Esophagus squamous epithelium (tissue), 5 donors: ENCODE measurements around the gene HEPACAM2. TPM values are rescaled to one million over a fixed set of nuclear protein-coding genes. Genes with fewer than 3 reads are reported as not detected.

Source experiments
- DNase-seq: peaks from one replicate; lab custom pipeline; 2025; lab: John Stamatoyannopoulos, UW
- H3K27ac ChIP-seq, 4 donors: fragments of 200-600 bp; sonication (generic); one replicate each; pipeline ENCODE4 v1.5.1; 2016 to 2019; ENCODE audit warnings: mild to moderate bottlenecking in 1 of 4
- H3K27me3 ChIP-seq, 4 donors: fragments of 200-600 bp; sonication (generic); 1 replicate in 3 of 4; 2 replicates in 1 of 4; pipeline versions ENCODE4 v1.5.1 to v1.6.0; 2017 to 2021; ENCODE audit warnings: antibody characterized with exemption in 1 of 4
- H3K36me3 ChIP-seq, 3 donors: fragments of 200-600 bp; sonication (generic); one replicate each; pipeline ENCODE4 v1.5.1; 2016 to 2019
- H3K4me1 ChIP-seq, 3 donors: fragments of 200-600 bp; sonication (generic); one replicate each; pipeline ENCODE4 v1.5.1; 2017 to 2019
- H3K4me3 ChIP-seq, 4 donors: fragments of 200-600 bp; sonication (generic); 1 replicate in 3 of 4; 2 replicates in 1 of 4; pipeline ENCODE4 v1.5.1; 2016 to 2019; ENCODE audit warnings: mild to moderate bottlenecking in 2 of 4, moderate library complexity in 1 of 4
- H3K9me3 ChIP-seq, 3 donors: fragments of 200-600 bp; sonication (generic); one replicate each; pipeline ENCODE4 v1.5.1; 2016 to 2019
- CTCF ChIP-seq, 6 experiments: fragments of 450-650 bp in 4 of 6; fragments of 200-600 bp in 2 of 6; sonication (generic) in 2 of 6; IDR thresholded peaks; one replicate each; pipeline ENCODE4 v1.5.1; 2016 to 2019; ENCODE audit warnings: antibody characterized with exemption in 6 of 6, mild to moderate bottlenecking in 4 of 6, moderate library complexity in 4 of 6
- POLR2A ChIP-seq, 4 donors: fragments of 450-650 bp; IDR thresholded peaks; one replicate each; pipeline ENCODE4 v1.6.1; 2017; ENCODE audit warnings: antibody characterized with exemption in 4 of 4, mild to moderate bottlenecking in 4 of 4, moderate library complexity in 3 of 4
- WGBS, 2 donors: methylation state at CpG; one replicate each; pipeline ENCODE4 v1.1.5; 2018; 5-methylcytosine and 5-hydroxymethylcytosine counted together
- intact Hi-C: fragments of 100-400 bp; cut with DNase I; formaldehyde crosslinking; loops from one replicate; pipeline ENCODE4 v1.15.0; 2022
- total RNA-seq, 4 donors: library from RNA; depleted of rRNA; stranded (reverse); fragments of >200 nt; gene quantifications; one replicate each; pipeline ENCODE4 v1.1.0, GENCODE V29; 2016
- donor health status: DM: yes; HTN: yes; CAD: no.

The HEPACAM2 gene
- total RNA-seq, 4 donors from 2014 or later = not detected

GRCh38 chr7:93145354-93145753, 80.9 kb downstream of the HEPACAM2 start:
- no peak overlapping the region for H3K27ac ChIP-seq

DNA sequence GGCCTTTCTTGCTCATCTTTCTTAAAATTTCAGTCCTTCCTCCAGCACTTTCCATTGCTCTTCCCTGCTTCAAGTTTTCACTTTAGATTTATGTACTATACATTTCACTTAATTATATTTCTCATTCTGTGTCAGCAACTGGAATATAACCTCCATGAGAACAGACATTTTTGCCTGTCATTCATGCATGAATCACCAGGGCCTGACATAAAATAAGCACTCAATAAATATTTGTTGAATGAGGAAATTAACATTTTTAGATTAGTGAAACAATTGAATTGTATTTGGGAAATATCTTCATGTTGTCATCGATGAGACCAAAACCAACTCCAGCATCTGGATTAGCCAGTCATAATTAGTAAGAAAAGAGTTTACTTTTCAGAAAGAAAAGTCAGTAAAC, 84.1 kb downstream of the HEPACAM2 start:
- no peak for DNase-seq
- Histone ChIP-seq H3K36me3 (peaks cover 0 to 78% (median 4%) of the 10 kb centered on the region in 3 donors), H3K9me3 (peaks cover 0 to 26% (median 2%) of the 10 kb centered on the region in 3 donors), H3K27me3 (no peaks in the 10 kb centered on the region), H3K4me1 (peaks cover 0 to 17% (median 11%) of the 10 kb centered on the region in 3 donors), H3K4me3 (no peak overlapping the region), H3K27ac (no peak overlapping the region)
- TF ChIP-seq CTCF (IDR thresholded peaks at IDR 0.05) (no peak), POLR2A (IDR thresholded peaks at IDR 0.05) (no peak)
- intact Hi-C loops = no loop called here
- 63 to 74% methylated on average over 1 of the region's 1 CpG for WGBS, 2 donors

More at GRCh38 chr7:93145354-93145753, 80.9 kb downstream of the HEPACAM2 start:
- Histone ChIP-seq H3K4me3 (no peak overlapping the region), H3K27me3 (no peaks in the 10 kb centered on the region), H3K4me1 (peaks cover 0 to 41% (median 12%) of the 10 kb centered on the region in 3 donors), H3K9me3 (no peaks in the 10 kb centered on the region), H3K36me3 (peaks cover 0 to 46% (median 4%) of the 10 kb centered on the region in 3 donors)
- TF ChIP-seq POLR2A (IDR thresholded peaks at IDR 0.05) (no peak), CTCF (IDR thresholded peaks at IDR 0.05) (no peak)
- no peak for DNase-seq
- 34 to 52% methylated on average over 3 of the region's 3 CpGs for WGBS, 2 donors
- intact Hi-C loops = no loop called here

DNA sequence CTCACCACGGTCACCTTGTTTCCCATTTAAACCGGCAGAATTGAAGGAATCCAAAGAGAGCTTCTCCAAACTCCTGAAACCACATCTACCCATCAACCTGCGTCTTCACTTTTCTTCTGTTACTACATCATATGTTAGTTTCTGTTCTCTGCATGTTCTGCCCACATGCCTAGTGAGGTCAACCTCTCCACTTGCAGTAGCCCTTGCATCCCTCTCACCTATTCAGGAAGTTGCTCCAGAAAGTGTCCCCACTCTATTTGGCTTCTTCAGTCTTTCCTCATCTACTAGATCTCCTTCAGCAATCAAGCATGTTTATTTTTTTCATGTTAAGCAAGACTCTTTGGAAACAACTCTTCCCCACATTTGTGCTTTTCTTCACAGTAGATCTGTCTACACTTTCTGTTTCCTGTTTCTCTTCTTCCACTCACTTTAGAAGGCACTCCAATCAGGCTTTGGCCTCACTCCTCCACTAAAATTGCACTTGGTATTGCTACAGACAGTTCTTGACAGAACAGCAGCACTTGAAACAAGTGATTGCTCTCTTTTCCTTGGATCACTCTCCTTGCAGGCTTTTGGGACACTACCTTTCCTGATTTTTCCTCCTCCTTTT, 85.6 kb downstream of the HEPACAM2 start:
- H3K9me3 ChIP-seq = peaks cover 0 to 31% (median 7%) of the 10 kb centered on the region in 3 donors
- H3K27ac ChIP-seq = no peak overlapping the region
- intact Hi-C loops = no loop called here
- no peak for DNase-seq
- peaks cover 0 to 93% (median 4%) of the 10 kb centered on the region in 3 donors for H3K36me3 ChIP-seq
- 93 to 100% methylated on average over 3 of the region's 3 CpGs for WGBS, 2 donors
- no peak for TF ChIP-seq CTCF (IDR thresholded peaks at IDR 0.05)
- TF ChIP-seq POLR2A (IDR thresholded peaks at IDR 0.05) = no peak
- no peak overlapping the region for H3K4me3 ChIP-seq
- H3K27me3 ChIP-seq = no peaks in the 10 kb centered on the region
- H3K4me1 ChIP-seq = peaks cover 0 to 3% (median 0%) of the 10 kb centered on the region in 3 donors

- Histone ChIP-seq H3K4me1 (no peaks in the 10 kb centered on the region), H3K27ac (no peak overlapping the region), H3K9me3 (peaks cover 0 to 52% (median 15%) of the 10 kb centered on the region in 3 donors), H3K27me3 (no peaks in the 10 kb centered on the region), H3K36me3 (peaks cover 0 to 88% (median 4%) of the 10 kb centered on the region in 3 donors), H3K4me3 (no peak overlapping the region)
- 87 to 96% methylated on average over 4 of the region's 4 CpGs for WGBS, 2 donors
- DNase-seq = no peak
- TF ChIP-seq CTCF (IDR thresholded peaks at IDR 0.05) (no peak), POLR2A (IDR thresholded peaks at IDR 0.05) (no peak)
- intact Hi-C loops = no loop called here
Measured at GRCh38 chr7:93138576-93138975, 87.7 kb downstream of the HEPACAM2 start.

Other genes with a start within 250 kb of the HEPACAM2 start
- 10 to 100 TPM; 48.6 to 86.3 (median 65.8) TPM for gene SAMD9, start 108.5 kb downstream of the HEPACAM2 start, total RNA-seq
- 10 to 100 TPM in 1 of 4 donors, 1 to 10 TPM in 3; 2.8 to 10.4 (median 6.7) TPM for gene SAMD9L, start 78.1 kb downstream of the HEPACAM2 start, total RNA-seq
- 10 to 100 TPM; 14.1 to 32.5 (median 28.1) TPM for gene VPS50, start 5.9 kb upstream of the HEPACAM2 start, total RNA-seq